Stomach smooth muscle (tissue), 2 donors: Measurements from ENCODE around the gene LETM1.

Experiments used
- H3K27ac ChIP-seq: one replicate; pipeline ENCODE4 v1.7.0; 2013; ENCODE audit warnings: mild to moderate bottlenecking, low read length, inconsistent platforms
- H3K27me3 ChIP-seq, 2 donors: one replicate each; pipeline ENCODE4 v1.7.0; 2013; ENCODE audit warnings: low read length in 2 of 2; ENCODE audit not compliant: insufficient read depth in 2 of 2, control insufficient read depth in 1 of 2
- H3K36me3 ChIP-seq, 2 donors: one replicate each; pipeline ENCODE4 v1.7.0; 2013; ENCODE audit warnings: low read length in 2 of 2; ENCODE audit not compliant: control insufficient read depth in 2 of 2, insufficient read depth in 2 of 2
- H3K4me1 ChIP-seq: one replicate; pipeline ENCODE4 v1.7.0; 2013; ENCODE audit warnings: low read length; ENCODE audit not compliant: control insufficient read depth, insufficient read depth
- H3K4me3 ChIP-seq, 2 donors: one replicate each; pipeline ENCODE4 v1.7.0; 2013; ENCODE audit warnings: low read length in 2 of 2
- H3K9ac ChIP-seq, 2 donors: one replicate each; pipeline ENCODE4 v1.7.0; 2013; ENCODE audit warnings: low read length in 2 of 2, mild to moderate bottlenecking in 1 of 2
- H3K9me3 ChIP-seq, 2 donors: one replicate each; pipeline ENCODE4 v1.7.0; 2013; ENCODE audit warnings: low read length in 2 of 2; ENCODE audit not compliant: control insufficient read depth in 2 of 2
- donor health status: healthy.
- donor health status: Pancreatic carcinoma.

LETM1 gene

GRCh38 chr4:1896658-1896991 lies 40.7 kb upstream of the LETM1 start:
- no peak overlapping the region for H3K9ac ChIP-seq
- no peaks in the 10 kb centered on the region for H3K27me3 ChIP-seq
- peaks cover 9 to 10% of the 10 kb centered on the region in 2 donors for H3K36me3 ChIP-seq
- no peaks in the 10 kb centered on the region for H3K9me3 ChIP-seq
- no peak overlapping the region for H3K4me3 ChIP-seq
- no peak overlapping the region for H3K27ac ChIP-seq
- no peaks in the 10 kb centered on the region for H3K4me1 ChIP-seq

GRCh38 chr4:1895971-1896657 lies 40.2 kb upstream of the LETM1 start:
- no peak overlapping the region for H3K9ac ChIP-seq
- no peaks in the 10 kb centered on the region for H3K9me3 ChIP-seq
- no peak overlapping the region for H3K4me3 ChIP-seq
- peaks cover 4 to 5% of the 10 kb centered on the region in 2 donors for H3K36me3 ChIP-seq
- no peak overlapping the region for H3K27ac ChIP-seq
- H3K27me3 ChIP-seq: no peaks in the 10 kb centered on the region
- no peaks in the 10 kb centered on the region for H3K4me1 ChIP-seq

GRCh38 chr4:1890979-1891570 lies 35.1 kb upstream of the LETM1 start:
- Histone ChIP-seq H3K9ac (no peak overlapping the region), H3K36me3 (no peaks in the 10 kb centered on the region), H3K27ac (no peak overlapping the region), H3K27me3 (no peaks in the 10 kb centered on the region), H3K4me1 (peaks cover 2% of the 10 kb centered on the region), H3K9me3 (no peaks in the 10 kb centered on the region), H3K4me3 (no peak overlapping the region)

- H3K27me3 ChIP-seq: no peaks in the 10 kb centered on the region
- H3K9ac ChIP-seq: no peak overlapping the region
- H3K9me3 ChIP-seq: no peaks in the 10 kb centered on the region
- no peak overlapping the region for H3K4me3 ChIP-seq
- H3K27ac ChIP-seq: no peak overlapping the region
- no peaks in the 10 kb centered on the region for H3K36me3 ChIP-seq
- H3K4me1 ChIP-seq: peaks cover 2% of the 10 kb centered on the region
Observed at GRCh38 chr4:1887052-1887451, 31.1 kb upstream of the LETM1 start.

GRCh38 chr4:1885414-1885813 lies 29.5 kb upstream of the LETM1 start:
- H3K27ac ChIP-seq: no peak overlapping the region
- no peaks in the 10 kb centered on the region for H3K36me3 ChIP-seq
- H3K9ac ChIP-seq: no peak overlapping the region
- H3K9me3 ChIP-seq: no peaks in the 10 kb centered on the region
- no peaks in the 10 kb centered on the region for H3K27me3 ChIP-seq
- peaks cover 2% of the 10 kb centered on the region for H3K4me1 ChIP-seq
- no peak overlapping the region for H3K4me3 ChIP-seq

GRCh38 chr4:1883583-1883982 lies 27.6 kb upstream of the LETM1 start:
- Histone ChIP-seq H3K27me3 (no peaks in the 10 kb centered on the region), H3K27ac (no peak overlapping the region), H3K9ac (no peak overlapping the region), H3K9me3 (no peaks in the 10 kb centered on the region), H3K4me3 (no peak overlapping the region), H3K4me1 (peaks cover 4% of the 10 kb centered on the region), H3K36me3 (no peaks in the 10 kb centered on the region)

GRCh38 chr4:1882850-1883271 lies 26.9 kb upstream of the LETM1 start:
- Histone ChIP-seq H3K27me3 (no peaks in the 10 kb centered on the region), H3K9ac (no peak overlapping the region), H3K36me3 (no peaks in the 10 kb centered on the region), H3K9me3 (no peaks in the 10 kb centered on the region), H3K4me3 (no peak overlapping the region), H3K27ac (no peak overlapping the region), H3K4me1 (peaks cover 7% of the 10 kb centered on the region)

- H3K27ac ChIP-seq: no peak overlapping the region
- H3K9me3 ChIP-seq: no peaks in the 10 kb centered on the region
- peaks cover 5% of the 10 kb centered on the region for H3K4me1 ChIP-seq
- H3K27me3 ChIP-seq: no peaks in the 10 kb centered on the region
- no peaks in the 10 kb centered on the region for H3K36me3 ChIP-seq
- H3K9ac ChIP-seq: no peak overlapping the region
- no peak overlapping the region for H3K4me3 ChIP-seq
Observed at GRCh38 chr4:1880332-1880731, 24.4 kb upstream of the LETM1 start.

GRCh38 chr4:1879485-1879884 lies 23.5 kb upstream of the LETM1 start:
- H3K4me1 ChIP-seq: peaks cover 5% of the 10 kb centered on the region
- H3K9ac ChIP-seq: no peak overlapping the region
- H3K36me3 ChIP-seq: no peaks in the 10 kb centered on the region
- no peaks in the 10 kb centered on the region for H3K9me3 ChIP-seq
- H3K27ac ChIP-seq: no peak overlapping the region
- H3K4me3 ChIP-seq: no peak overlapping the region
- H3K27me3 ChIP-seq: no peaks in the 10 kb centered on the region

- Histone ChIP-seq H3K27ac (no peak overlapping the region), H3K9ac (no peak overlapping the region), H3K4me1 (peaks cover 22% of the 10 kb centered on the region), H3K36me3 (no peaks in the 10 kb centered on the region), H3K4me3 (no peak overlapping the region), H3K9me3 (no peaks in the 10 kb centered on the region), H3K27me3 (no peaks in the 10 kb centered on the region)
Observed at GRCh38 chr4:1874201-1874600, 18.2 kb upstream of the LETM1 start.

- no peaks in the 10 kb centered on the region for H3K9me3 ChIP-seq
- peak overlapping the region in 1 of 2 donors; percentile 84 for H3K9ac ChIP-seq
- no peaks in the 10 kb centered on the region for H3K36me3 ChIP-seq
- H3K4me1 ChIP-seq: peaks cover 21% of the 10 kb centered on the region
- no peaks in the 10 kb centered on the region for H3K27me3 ChIP-seq
- no peak overlapping the region for H3K4me3 ChIP-seq
- H3K27ac ChIP-seq: no peak overlapping the region
Observed at GRCh38 chr4:1873776-1874175, 17.8 kb upstream of the LETM1 start.
